GM18909 (cell line): Measurements from ENCODE around the gene LILRA1.
"Not testable (repeated sequence)": the region's sequence is repeated elsewhere in the genome, so short reads cannot be mapped to it uniquely, and the experiment has no call there.

Experiments used
- ATAC-seq: cut with Tn5 transposase; IDR thresholded peaks from one replicate; pipeline ENCODE4 v1.9.1; 2021; ENCODE audit warnings: mild to moderate bottlenecking; ENCODE audit not compliant: unreplicated experiment, poor library complexity

Gene LILRA1

DNA sequence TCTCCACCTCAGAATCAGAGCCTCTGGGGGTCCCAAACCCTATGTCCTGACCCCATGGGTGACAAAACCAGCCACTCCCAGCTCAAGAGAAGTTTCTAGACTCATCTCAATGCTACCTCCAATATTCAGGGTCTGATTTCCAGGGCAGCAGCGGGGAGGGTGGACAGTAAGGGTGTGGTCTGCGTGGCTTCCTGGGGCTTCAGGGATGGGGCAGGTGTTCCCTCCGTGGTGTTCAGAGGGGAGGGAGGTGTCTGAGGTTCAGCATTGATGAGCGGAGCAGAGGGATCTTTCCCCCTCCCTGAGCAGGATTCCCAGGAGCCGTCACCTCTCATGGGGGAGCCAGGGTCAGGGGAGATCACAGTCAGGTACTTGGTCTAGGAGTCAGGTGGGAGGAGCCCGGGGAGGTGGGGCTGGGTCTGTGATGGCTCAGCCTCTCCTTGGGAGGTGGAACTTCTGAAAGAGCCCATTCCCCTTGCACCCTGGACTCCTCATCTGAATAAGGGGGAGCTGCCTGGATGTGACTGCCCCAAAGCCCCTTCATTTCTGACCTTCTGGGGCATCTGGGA is 16.9 kb upstream of the LILRA1 start:
- ATAC-seq = no peak

DNA sequence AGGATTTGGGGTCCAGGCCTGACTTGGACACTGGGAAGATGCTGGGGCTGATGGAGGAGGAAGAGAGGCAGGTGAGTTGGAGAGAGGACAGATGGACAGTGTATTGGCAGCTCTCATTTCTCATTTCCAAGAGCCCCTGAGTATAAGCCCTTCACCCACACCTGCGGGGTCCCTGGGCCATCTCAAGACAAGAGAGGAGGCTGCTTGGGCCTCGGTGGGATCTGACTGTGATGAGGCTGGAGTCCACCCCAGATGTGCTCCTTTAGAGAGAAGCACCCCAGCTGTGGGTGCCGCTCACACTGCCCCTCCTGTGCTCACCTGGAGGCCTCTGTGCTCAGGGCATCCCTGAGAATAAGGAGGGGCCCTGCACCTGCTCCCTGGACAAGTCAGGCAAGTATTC is 16.1 kb upstream of the LILRA1 start:
- no peak for ATAC-seq

DNA sequence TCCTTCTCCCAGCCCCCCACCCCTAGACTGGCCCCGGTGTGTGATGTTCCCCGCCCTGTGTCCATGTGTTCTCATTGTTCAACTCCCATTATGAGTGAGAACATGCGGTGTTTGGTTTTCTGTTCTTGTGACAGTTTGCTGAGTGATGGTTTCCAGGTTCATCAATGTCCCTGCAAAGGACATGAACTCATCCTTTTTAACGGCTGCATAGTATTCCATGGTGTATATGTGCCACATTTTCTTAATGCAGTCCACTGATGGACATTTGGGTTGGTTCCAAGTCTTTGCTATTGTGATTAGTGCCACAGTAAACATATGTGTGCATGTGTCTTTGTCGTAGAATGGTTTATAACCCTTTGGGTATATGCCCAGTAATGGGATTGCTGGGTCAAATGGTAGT is 15.2 kb upstream of the LILRA1 start:
- not testable (repeated sequence) for ATAC-seq

DNA sequence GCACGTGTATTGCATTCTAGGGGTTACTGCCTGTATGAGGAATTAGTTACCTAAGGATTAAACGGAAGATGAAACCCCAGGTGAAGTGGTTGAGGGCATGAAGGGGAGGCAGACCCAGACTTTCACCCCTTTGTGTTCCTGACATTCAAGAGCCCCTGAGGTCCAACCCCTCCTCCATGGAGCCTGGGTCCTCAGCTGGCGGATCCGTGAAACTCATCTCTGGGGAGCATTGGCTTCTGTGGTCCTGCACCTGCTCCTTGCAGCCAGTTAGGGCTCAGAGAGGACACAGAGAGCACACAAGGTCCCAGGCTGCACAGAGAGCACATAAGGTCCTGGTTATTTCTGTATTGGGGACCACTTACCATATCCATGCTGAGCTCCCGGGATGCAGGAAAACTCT is 7.0 kb upstream of the LILRA1 start:
- ATAC-seq = no peak

DNA sequence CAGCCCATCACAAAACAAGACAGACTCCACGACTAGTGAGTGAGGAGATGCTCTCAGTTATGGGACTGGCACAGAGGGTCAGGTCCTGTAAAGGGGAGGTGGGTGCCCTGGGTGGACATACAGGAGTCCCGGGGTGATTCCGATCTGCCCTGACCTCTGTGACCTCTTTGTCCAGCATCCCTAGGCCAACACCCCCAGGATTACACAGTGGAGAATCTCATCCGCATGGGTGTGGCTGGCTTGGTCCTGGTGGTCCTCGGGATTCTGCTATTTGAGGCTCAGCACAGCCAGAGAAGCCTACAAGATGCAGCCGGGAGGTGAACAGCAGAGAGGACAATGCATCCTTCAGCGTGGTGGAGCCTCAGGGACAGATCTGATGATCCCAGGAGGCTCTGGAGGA is 6.4 kb upstream of the LILRA1 start:
- no peak for ATAC-seq

DNA sequence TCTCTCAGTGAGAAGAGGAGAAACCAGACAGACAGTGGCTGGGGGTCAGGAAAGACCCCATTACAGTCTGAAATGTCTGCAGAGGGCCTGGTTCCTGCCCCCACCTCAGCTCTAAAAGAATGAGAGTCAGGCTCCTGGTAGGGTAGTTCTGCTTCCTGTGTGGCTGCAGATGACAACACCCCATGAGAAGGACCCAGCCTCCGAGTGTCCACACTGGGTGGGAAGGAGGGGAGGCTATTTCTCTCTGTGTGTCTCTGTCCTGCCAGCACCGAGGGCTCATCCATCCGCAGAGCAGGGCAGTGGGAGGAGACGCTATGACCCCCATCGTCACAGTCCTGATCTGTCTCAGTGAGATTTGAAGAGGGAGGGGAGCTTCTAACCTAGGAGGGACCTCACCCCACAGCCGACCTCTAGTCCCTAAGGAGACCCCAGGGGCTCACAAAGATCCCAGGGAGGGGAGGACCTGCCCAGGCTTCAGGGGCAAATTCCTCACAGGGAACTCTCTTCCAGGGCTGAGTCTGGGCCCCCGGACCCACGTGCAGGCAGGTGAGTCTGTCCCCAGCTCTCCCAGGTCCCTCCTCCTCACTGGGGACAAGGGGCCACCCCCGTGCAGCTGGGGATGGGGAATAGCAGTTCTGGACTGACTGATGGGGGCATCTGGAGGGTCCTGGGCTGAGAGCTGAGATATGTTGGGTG is 647 bp downstream of the LILRA1 start:
- ATAC-seq = not testable (repeated sequence)

DNA sequence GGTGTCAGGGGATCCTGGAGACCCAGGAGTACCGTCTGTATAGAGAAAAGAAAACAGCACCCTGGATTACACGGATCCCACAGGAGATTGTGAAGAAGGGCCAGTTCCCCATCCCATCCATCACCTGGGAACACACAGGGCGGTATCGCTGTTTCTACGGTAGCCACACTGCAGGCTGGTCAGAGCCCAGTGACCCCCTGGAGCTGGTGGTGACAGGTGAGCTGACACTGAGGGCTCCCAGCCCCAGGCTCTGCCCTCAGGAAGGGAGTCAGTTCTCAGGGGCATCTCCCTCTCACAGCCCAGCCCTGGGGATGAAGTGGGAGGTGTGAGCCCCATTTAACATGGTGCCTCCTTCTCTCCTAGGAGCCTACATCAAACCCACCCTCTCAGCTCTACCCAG is 1.3 kb downstream of the LILRA1 start:
- ATAC-seq = no peak

DNA sequence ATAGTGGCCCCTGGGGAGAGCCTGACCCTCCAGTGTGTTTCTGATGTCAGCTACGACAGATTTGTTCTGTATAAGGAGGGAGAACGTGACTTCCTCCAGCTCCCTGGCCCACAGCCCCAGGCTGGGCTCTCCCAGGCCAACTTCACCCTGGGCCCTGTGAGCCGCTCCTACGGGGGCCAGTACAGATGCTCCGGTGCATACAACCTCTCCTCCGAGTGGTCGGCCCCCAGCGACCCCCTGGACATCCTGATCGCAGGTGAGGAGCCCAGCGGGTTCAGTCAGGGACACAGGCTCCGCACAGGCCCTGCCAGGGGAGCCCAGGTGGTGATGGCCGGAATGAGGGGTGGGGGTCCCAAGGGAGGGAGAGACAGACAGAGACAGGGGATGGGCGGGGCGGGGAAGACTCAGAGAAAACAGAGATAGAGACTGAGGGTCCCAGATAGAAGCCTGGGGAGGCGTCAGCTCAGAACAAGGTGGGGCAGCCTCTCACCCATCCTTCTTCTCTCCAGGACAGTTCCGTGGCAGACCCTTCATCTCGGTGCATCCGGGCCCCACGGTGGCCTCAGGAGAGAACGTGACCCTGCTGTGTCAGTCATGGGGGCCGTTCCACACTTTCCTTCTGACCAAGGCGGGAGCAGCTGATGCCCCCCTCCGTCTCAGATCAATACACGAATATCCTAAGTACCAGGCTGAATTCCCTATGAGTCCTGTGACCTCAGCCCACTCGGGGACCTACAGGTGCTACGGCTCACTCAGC is 2.4 kb downstream of the LILRA1 start:
- not testable (repeated sequence) for ATAC-seq

DNA sequence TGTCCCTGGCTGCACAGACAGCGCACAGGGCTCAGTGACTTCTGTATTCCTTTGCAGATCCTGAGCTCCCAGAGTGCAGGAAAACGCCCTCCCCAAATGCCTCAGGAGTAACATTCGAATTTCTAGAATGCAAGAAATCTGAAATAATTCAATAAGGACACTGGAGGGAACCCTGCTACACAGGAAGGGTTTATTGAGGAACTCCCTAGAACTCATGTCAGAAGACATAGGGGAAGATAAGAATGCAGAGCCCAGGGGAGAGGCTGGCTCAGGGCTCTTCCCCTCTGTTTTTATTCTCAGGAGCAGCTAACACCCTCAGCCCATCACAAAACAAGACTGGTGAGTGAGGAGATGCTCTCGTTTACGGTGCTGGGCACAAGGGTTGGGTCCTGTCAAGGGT is 6.8 kb downstream of the LILRA1 start:
- ATAC-seq = no peak

DNA sequence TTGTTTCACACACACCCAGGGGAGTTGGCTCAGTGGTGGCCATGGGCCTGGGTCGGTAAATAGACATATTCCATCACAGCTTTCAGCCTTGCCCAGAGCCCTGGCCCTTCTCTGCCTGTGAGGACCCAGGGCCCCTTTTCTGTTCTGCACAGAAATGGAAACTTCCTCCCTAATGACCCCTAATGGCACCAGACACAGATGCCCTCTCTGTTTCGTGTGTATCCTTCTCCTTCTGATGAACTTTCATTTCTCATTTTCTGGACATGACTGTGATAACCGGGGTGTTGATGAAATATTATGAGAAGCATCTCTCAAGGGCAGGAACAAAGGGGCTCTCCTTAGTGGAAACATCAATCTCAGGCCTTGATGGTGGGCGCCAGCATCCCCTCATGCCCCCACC is 12.8 kb downstream of the LILRA1 start:
- no peak for ATAC-seq

DNA sequence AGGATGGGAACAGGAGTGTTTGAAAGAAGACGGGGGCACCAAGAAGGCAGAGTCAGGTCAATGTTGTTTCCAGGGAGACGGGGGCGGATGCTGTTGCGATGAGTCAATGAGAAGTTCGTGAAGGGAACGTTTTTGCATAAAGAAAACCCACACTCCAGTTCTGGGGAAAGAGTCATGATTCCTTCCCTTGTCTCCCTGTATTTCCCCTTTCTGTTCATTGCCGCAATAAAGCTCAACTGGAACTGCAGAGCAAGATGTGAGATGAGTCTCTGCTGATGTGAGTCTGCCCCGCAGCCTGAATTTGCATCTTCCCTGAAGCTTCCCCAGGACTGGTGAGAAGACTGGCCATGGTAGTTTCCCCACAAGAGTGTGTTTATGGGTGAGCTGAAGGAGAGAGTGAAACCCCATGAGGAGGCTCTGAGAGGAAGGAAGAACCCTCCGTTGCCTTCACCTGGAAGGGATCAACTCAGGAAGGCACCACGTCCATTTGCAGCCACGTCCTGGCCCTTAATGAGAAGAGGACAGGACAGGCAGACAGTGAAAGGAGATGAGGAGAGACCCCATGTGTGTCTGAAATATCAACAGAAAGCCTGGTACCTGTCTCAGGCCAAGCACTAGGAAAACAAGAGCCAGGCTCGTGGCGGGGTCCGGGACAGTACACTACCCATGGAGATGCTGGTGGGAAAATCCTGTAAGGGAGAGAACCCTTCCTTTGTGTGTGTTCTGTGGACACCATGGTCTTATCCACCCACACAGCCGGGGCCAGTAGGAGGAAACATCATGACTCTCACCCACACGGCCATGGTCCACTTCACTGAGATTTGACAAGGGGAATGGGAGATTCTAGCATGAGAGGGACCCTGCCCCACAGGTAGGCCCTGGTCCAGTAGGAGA is 13.7 kb downstream of the LILRA1 start:
- peak; percentile 43 for ATAC-seq

DNA sequence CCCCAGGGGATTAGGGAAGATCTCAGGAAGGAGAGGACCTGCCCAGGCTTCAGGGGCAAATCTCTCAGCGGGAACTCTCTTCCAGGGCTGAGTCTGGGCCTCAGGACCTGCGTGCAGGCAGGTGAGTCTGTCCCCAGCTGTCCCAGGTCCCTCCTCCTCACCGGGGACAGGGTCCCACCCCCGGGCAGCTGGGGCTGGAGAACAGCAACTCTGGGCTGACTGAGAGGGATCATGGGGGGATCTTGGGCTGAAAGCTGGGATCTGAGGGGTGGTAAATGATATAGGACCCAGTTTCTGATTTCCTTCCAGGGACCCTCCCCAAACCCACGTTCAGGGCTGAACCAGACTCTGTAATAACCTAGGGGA is 14.3 kb downstream of the LILRA1 start:
- no peak for ATAC-seq

DNA sequence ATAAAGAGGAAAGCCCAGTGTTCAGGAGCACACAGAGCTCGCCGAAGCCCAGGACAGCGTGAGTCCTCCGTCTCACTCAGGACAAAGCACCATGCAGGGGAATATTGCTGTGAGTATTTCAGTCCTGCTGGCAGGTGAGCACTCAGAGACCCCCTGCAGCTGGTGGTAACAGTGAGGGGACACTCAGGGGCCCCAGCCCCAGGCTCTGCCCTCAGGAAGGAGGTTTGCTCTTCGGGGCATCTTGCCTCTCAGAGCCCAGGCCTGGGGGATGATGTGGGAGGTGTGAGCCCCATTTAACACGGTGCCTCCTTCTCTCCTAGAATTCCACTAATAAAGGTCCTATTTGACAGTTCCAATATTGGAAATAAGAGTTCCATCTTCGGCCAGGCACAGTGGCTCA is 14.8 kb downstream of the LILRA1 start:
- no peak for ATAC-seq

DNA sequence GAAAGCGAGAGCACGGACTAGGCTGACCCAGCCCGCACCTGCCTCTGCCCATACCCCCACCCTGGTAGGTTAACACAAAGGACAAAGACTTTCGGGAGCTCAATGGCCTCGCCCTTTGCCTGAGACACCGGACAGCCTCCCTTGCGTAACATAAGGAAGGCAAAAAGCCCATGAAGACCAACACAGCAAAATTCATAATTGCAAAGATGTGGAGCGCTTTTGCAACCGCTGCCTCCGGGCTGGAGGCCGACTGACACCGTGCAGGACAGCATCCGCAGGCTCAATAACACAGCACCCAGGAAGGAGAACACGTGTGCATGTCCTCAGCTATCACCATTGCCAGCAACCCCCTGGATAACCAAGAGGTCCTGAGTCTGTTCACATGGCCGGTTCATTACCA is 15.4 kb downstream of the LILRA1 start:
- ATAC-seq = no peak

DNA sequence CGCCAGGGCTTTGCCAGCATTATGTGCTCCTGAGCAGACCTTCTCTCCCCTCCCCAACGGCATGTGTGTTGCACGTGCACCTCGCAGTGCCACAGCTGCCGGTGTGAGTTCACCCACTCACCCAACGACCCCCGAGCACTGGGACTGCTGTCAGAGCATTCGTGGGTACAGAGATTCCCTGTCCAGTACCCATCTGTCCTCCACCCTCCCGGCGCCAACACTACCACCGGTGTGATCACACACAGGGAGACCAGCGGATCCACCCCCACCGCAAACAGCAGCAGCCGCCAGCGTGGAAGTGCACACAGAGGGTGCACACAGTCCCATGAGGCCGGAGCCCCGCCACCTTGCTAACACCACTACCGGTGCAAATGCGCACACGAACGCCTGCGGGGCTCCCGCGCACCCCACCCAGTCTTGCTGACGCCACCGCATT is 15.9 kb downstream of the LILRA1 start:
- no peak for ATAC-seq

DNA sequence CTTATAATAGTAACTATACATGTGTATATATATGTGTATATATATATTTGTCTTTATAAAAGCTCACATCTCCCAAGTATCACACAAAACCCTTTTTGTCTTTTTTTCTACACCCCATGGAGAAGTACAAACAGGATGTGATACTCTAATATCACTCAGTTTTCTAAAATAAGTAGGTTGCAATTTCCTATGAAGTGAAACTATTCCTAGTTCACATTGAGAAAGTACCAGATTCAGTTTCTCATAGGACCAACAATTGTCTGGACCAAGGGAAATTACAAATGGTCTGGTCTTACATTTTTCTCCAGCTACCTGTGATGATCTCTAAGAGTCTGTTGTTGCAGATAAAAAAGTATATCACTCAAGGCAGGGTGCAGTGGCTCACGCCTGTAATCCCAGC is 19.0 kb downstream of the LILRA1 start:
- no peak for ATAC-seq

DNA sequence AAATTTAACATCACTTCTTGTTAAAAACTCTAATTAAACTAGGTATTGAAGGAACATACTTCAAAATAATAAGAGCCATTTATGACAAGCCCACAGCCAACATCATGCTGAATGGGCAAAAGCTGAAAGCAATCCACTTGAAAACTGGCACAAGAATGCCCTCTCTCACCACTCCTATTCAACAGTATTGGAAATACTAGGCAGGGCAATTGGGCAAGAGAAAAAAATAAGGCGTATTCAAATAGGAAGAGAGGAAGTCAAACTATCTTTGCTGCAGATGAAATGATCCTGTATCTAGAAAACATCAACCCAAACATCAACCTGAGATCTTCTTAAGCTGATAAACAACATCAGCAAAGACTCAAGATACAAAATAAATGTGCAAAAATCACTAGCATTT is 21.3 kb downstream of the LILRA1 start:
- no peak for ATAC-seq

DNA sequence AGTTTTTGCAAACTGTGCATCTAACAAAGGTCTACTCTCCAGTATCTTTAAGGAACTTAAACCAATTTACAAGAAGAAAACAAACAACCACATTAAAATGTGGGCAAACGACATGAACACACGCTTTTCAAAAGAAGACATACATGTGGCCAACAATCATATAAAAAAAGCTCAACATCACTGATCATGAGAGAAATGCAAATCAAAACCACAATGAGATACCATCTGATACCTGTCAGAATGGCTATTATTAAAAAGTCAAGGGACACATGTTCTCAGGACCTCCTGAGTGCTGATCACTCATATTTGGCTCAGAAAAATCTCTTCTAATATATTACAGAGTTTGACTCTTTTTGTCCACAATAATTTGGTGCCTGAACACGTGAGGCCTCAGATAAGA is 22.6 kb downstream of the LILRA1 start:
- peak; percentile 42 for ATAC-seq

DNA sequence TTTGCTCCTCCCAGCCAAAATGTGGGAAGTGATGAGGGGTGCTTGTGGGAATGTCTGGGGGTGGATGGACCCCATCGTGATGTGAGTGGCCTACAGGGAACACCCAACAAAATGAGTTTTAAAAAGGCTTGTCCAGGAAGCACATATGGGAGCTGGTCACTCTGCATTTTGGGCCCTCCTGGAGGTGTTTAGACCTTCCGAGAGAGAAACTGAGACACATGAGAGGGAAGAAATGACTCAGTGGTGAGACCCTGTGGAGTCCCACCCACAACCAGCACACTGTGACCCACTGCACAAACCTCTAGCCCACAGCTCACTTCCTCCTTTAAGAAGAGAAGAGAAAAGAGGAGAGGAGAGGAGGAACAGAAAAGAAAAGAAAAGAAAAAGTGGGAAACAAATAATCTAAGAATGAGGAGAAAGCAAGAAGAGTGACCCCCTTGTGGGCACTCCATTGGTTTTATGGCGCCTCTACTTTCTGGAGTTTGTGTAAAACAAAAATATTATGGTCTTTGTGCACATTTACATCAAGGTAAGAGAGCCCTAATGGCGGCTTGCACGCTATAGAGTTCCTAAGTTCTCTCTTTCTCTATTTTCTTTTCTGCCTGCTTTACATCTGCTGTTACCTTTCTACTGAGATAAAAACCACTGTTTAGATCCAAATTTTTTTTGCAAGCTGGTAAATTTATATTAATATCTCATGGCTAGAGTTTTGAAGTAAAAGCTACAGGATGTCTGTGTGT is 23.6 kb downstream of the LILRA1 start:
- peak; percentile 82 for ATAC-seq

DNA sequence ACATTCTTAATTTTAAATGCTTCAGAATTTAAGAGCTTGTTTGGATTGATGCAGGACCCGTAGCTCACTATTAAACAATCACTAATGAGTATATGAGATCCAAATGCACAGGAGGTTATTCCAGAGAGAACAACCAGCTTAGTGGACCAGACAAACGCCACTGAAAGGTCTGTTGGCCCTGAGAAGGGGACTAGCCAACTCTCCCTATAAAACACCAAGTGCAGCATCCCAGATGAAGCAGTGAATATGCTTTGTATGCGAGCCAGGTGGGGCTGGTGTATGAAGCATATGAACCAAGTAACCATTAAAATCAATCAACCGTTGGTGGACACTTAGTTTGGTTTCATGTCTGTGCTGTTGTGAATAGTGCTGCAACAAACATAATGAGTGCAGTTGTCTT is 27.0 kb downstream of the LILRA1 start:
- ATAC-seq = no peak
